AG04449 (cell line): Measurements from ENCODE around the gene ANKS1B.
"Not testable (repeated sequence)": the region's sequence is repeated elsewhere in the genome, so short reads cannot be mapped to it uniquely, and the experiment has no call there.

Experiments used
- CTCF ChIA-PET: fragments of 350-600 bp; formaldehyde crosslinking; extraction: SDS; loops from one replicate; lab custom pipeline; 2021; ENCODE audit warnings: antibody characterized with exemption; lab: Yijun Ruan, JAX
- POLR2A ChIA-PET: fragments of 400-600, 350-600 bp; formaldehyde crosslinking; extraction: SDS; loops from one replicate; lab custom pipeline; 2020; ENCODE audit warnings: antibody characterized with exemption, inconsistent platforms; lab: Yijun Ruan, JAX
- DNase-seq: peaks from one replicate; pipeline ENCODE4 v3.0.0-alpha.2; 2010; ENCODE audit warnings: low read depth, low spot score
- H3K4me3 ChIP-seq: 2 replicates; pipeline ENCODE4 v1.5.1; 2011; ENCODE audit warnings: low read depth, mild to moderate bottlenecking, control low read depth, low read length
- CTCF ChIP-seq: IDR thresholded peaks from one replicate; pipeline ENCODE4 v1.5.1; 2011; ENCODE audit warnings: mild to moderate bottlenecking, moderate library complexity, low read length, control low read depth, inconsistent platforms; ENCODE audit not compliant: insufficient read depth; ENCODE audit errors: missing control alignments

The ANKS1B gene

GRCh38 chr12:98856897-98857540 lies 1127.7 kb downstream of the ANKS1B start:
- CTCF ChIA-PET = no interaction called here
- DNase-seq = no peak
- POLR2A ChIA-PET = no interaction called here

GRCh38 chr12:98852181-98852580 lies 1132.6 kb downstream of the ANKS1B start:
- POLR2A ChIA-PET = no interaction called here
- no peak for TF ChIP-seq CTCF

More at GRCh38 chr12:98856897-98857540, 1127.7 kb downstream of the ANKS1B start:
- H3K4me3 ChIP-seq = no peak overlapping the region
- TF ChIP-seq CTCF = no peak

GRCh38 chr12:98847242-98847641 lies 1137.5 kb downstream of the ANKS1B start:
- no peak for TF ChIP-seq CTCF
- CTCF ChIA-PET = no interaction called here
- H3K4me3 ChIP-seq = no peak overlapping the region
- POLR2A ChIA-PET = no interaction called here
- no peak for DNase-seq

More at GRCh38 chr12:98852181-98852580, 1132.6 kb downstream of the ANKS1B start:
- CTCF ChIA-PET = no interaction called here
- H3K4me3 ChIP-seq = no peak overlapping the region
- no peak for DNase-seq

GRCh38 chr12:98845957-98846356 lies 1138.8 kb downstream of the ANKS1B start:
- POLR2A ChIA-PET = no interaction called here
- TF ChIP-seq CTCF = no peak
- H3K4me3 ChIP-seq = no peak overlapping the region
- CTCF ChIA-PET = interaction anchor here (0.7 kb wide), 1 partner anchor 8 kb away, joined by 3 read pairs; no protein-coding TSS in a partner anchor
- no peak for DNase-seq

- no peak overlapping the region for H3K4me3 ChIP-seq
- ChIA-PET CTCF (no interaction called here), POLR2A (no interaction called here)
- TF ChIP-seq CTCF = no peak
- DNase-seq = no peak
Observed at GRCh38 chr12:98840325-98840724, 1144.4 kb downstream of the ANKS1B start.

- TF ChIP-seq CTCF = peak; percentile 24
- ChIA-PET POLR2A (no interaction called here), CTCF (interaction anchor here (0.8 to 1.1 kb wide), 3 partner anchors 8 to 116 kb away, joined by 3 read pairs; no protein-coding TSS in a partner anchor)
- no peak overlapping the region for H3K4me3 ChIP-seq
- DNase-seq = no peak
Observed at GRCh38 chr12:98838231-98838647, 1146.5 kb downstream of the ANKS1B start.

- H3K4me3 ChIP-seq, DNase-seq, POLR2A ChIA-PET: not testable (repeated sequence)
- CTCF ChIA-PET = interaction anchor here (0.8 to 1.1 kb wide), 4 partner anchors 9 to 115 kb away, joined by 3 read pairs; no protein-coding TSS in a partner anchor
Observed at GRCh38 chr12:98837134-98837752, 1147.5 kb downstream of the ANKS1B start.
